Lower lobe of right lung (tissue), 2 donors: ENCODE results near the gene FCHSD1. TPM values are rescaled to one million over a fixed set of nuclear protein-coding genes. Genes with fewer than 3 reads are reported as not detected.

Experiments used
- ATAC-seq, 2 donors: fragments of 200-7000 bp; cut with Tn5 transposase; one replicate each; pipeline ENCODE4 v1.9.1; 2020 to 2022; ENCODE audit warnings: mild to moderate bottlenecking in 2 of 2, moderate library complexity in 2 of 2
- DNase-seq: peaks from one replicate; pipeline ENCODE4 v3.0.0-alpha.2; 2020
- H3K27ac ChIP-seq: fragments of 200-600 bp; one replicate; pipeline ENCODE4 v1.8.0; 2022
- H3K27me3 ChIP-seq: fragments of 200-600 bp; one replicate; pipeline ENCODE4 v1.8.0; 2022; ENCODE audit warnings: low read depth
- H3K36me3 ChIP-seq: fragments of 200-600 bp; one replicate; pipeline ENCODE4 v1.8.0; 2022; ENCODE audit warnings: mild to moderate bottlenecking
- H3K4me1 ChIP-seq: fragments of 200-600 bp; one replicate; pipeline ENCODE4 v1.8.0; 2022
- H3K4me3 ChIP-seq: fragments of 200-600 bp; one replicate; pipeline ENCODE4 v1.8.0; 2022; ENCODE audit warnings: mild to moderate bottlenecking
- H3K9me3 ChIP-seq: fragments of 200-600 bp; one replicate; pipeline ENCODE4 v1.8.0; 2022
- CTCF ChIP-seq: fragments of 200-600 bp; IDR thresholded peaks from one replicate; pipeline ENCODE4 v1.8.0; 2022; ENCODE audit warnings: antibody characterized with exemption, mild to moderate bottlenecking
- intact Hi-C: fragments of 100-400 bp; cut with DNase I; formaldehyde crosslinking; loops from one replicate; pipeline ENCODE4 v1.11.0; 2022
- total RNA-seq: library from RNA; stranded (reverse); fragmentation: NEBNext Ultra II Directional; extraction: Animal tissue kit (Norgen Biotek cat#: 25700); gene quantifications from one replicate; pipeline ENCODE4 v1.2.1, GENCODE V29; 2021
- donor health status: DM: no; HTN: yes; CAD: no; lungs with severe emphysema.

FCHSD1 gene
- total RNA-seq, 1 donor from 2014 or later = 20.4 TPM

- ATAC-seq (peak; percentile 81 to 90), DNase-seq (peak; percentile 59)
- Histone ChIP-seq H3K9me3 (no peaks in the 10 kb centered on the region), H3K36me3 (no peaks in the 10 kb centered on the region), H3K4me3 (peak overlapping the region; percentile 8), H3K27ac (peak overlapping the region; percentile 81), H3K27me3 (no peaks in the 10 kb centered on the region), H3K4me1 (peaks cover 92% of the 10 kb centered on the region)
- TF ChIP-seq CTCF = no peak
- intact Hi-C loops = no loop called here
Observed at GRCh38 chr5:141605523-141606277, 45.5 kb downstream of the FCHSD1 start.

GRCh38 chr5:141603923-141604717 lies 47.1 kb downstream of the FCHSD1 start:
- TF ChIP-seq CTCF = no peak
- Histone ChIP-seq H3K27ac (peak overlapping the region; percentile 81), H3K9me3 (no peaks in the 10 kb centered on the region), H3K4me3 (no peak overlapping the region), H3K4me1 (peaks cover 92% of the 10 kb centered on the region), H3K36me3 (no peaks in the 10 kb centered on the region), H3K27me3 (no peaks in the 10 kb centered on the region)
- intact Hi-C loops = no loop called here
- DNase-seq = peak; percentile 62
- ATAC-seq = peak; percentile 88 to 92

- no peak for TF ChIP-seq CTCF
- ATAC-seq (no peak), DNase-seq (no peak)
- Histone ChIP-seq H3K4me3 (no peak overlapping the region), H3K27ac (peak overlapping the region; percentile 81), H3K27me3 (no peaks in the 10 kb centered on the region), H3K36me3 (no peaks in the 10 kb centered on the region), H3K4me1 (peaks cover 92% of the 10 kb centered on the region), H3K9me3 (no peaks in the 10 kb centered on the region)
- intact Hi-C loops = no loop called here
Observed at GRCh38 chr5:141602606-141603005, 48.6 kb downstream of the FCHSD1 start.

GRCh38 chr5:141598391-141599345 lies 52.5 kb downstream of the FCHSD1 start:
- peaks cover 11% of the 10 kb centered on the region for H3K36me3 ChIP-seq
- H3K4me1 ChIP-seq = peaks cover 62% of the 10 kb centered on the region
- DNase-seq (no peak), ATAC-seq (peak in 1 of 2 donors; percentile 47)
- peak overlapping the region; percentile 31 for H3K27ac ChIP-seq
- no peak overlapping the region for H3K4me3 ChIP-seq
- intact Hi-C loops = no loop called here
- no peak for TF ChIP-seq CTCF
- no peaks in the 10 kb centered on the region for H3K9me3 ChIP-seq
- no peaks in the 10 kb centered on the region for H3K27me3 ChIP-seq

GRCh38 chr5:141597814-141598213 lies 53.4 kb downstream of the FCHSD1 start:
- no peak for TF ChIP-seq CTCF

More at GRCh38 chr5:141597814-141598213, 53.4 kb downstream of the FCHSD1 start:
- ATAC-seq = no peak
- Histone ChIP-seq H3K27ac (no peak overlapping the region), H3K9me3 (no peaks in the 10 kb centered on the region), H3K4me1 (peaks cover 59% of the 10 kb centered on the region), H3K27me3 (no peaks in the 10 kb centered on the region), H3K36me3 (peaks cover 17% of the 10 kb centered on the region), H3K4me3 (no peak overlapping the region)
- intact Hi-C loops = no loop called here
- DNase-seq = no peak
